MCF 10A (cell line): ENCODE results near the gene PFKFB4. TPM values are rescaled to one million over a fixed set of nuclear protein-coding genes. Genes with fewer than 3 reads are reported as not detected.
"Not testable (repeated sequence)": the region's sequence is repeated elsewhere in the genome, so short reads cannot be mapped to it uniquely, and the experiment has no call there.

ENCODE experiments used
- BruUV-seq: library from RNA; stranded (reverse); fragments of 400-500 nt; replicated peaks from 2 replicates; lab custom pipeline; 2021; lab: Mats Ljungman, UMichigan
- CTCF ChIA-PET: fragments of 300-600 bp; sonication (Branson Sonifier 250); formaldehyde crosslinking; extraction: SDS; loops from one replicate; lab custom pipeline; 2021; ENCODE audit warnings: antibody characterized with exemption, inconsistent platforms; lab: Yijun Ruan, JAX
- POLR2A ChIA-PET: fragments of 300-600, 350-650 bp; sonication (Branson Sonifier 250); formaldehyde crosslinking; extraction: SDS; loops from one replicate; lab custom pipeline; 2020; ENCODE audit warnings: antibody characterized with exemption, inconsistent platforms; lab: Yijun Ruan, JAX
- DNase-seq: peaks from one replicate; pipeline ENCODE4 v3.0.0-alpha.2; 2018; ENCODE audit not compliant: unreplicated experiment
- H3K27ac Mint-ChIP-seq: one replicate; pipeline ENCODE4 v1.8.0; 2022; ENCODE audit warnings: mild to moderate bottlenecking, low read depth, mixed read lengths; ENCODE audit not compliant: unreplicated experiment
- H3K27me3 Mint-ChIP-seq: one replicate; pipeline ENCODE4 v1.8.0; 2022; ENCODE audit warnings: mixed read lengths; ENCODE audit not compliant: insufficient read depth, unreplicated experiment
- H3K36me3 Mint-ChIP-seq: one replicate; pipeline ENCODE4 v1.8.0; 2022; ENCODE audit warnings: mild to moderate bottlenecking, moderate library complexity, mixed read lengths; ENCODE audit not compliant: insufficient read depth, unreplicated experiment
- H3K4me1 Mint-ChIP-seq: one replicate; pipeline ENCODE4 v1.8.0; 2022; ENCODE audit warnings: mixed read lengths; ENCODE audit not compliant: insufficient read depth, unreplicated experiment
- H3K4me3 Mint-ChIP-seq: one replicate; pipeline ENCODE4 v1.8.0; 2022; ENCODE audit warnings: mild to moderate bottlenecking, moderate library complexity, mixed read lengths; ENCODE audit not compliant: unreplicated experiment
- H3K9me3 Mint-ChIP-seq: one replicate; pipeline ENCODE4 v1.8.0; 2022; ENCODE audit warnings: mixed read lengths; ENCODE audit not compliant: unreplicated experiment
- CTCF ChIP-seq: fragments of 200-600 bp; IDR thresholded peaks from one replicate; pipeline ENCODE4 v1.8.0; 2022; ENCODE audit warnings: antibody characterized with exemption, mild to moderate bottlenecking; ENCODE audit not compliant: unreplicated experiment
- intact Hi-C: fragments of 100-400 bp; cut with micrococcal nuclease; formaldehyde crosslinking; loops from 2 replicates; pipeline ENCODE4 v1.14.1; 2022
- total RNA-seq: library from RNA; stranded (reverse); gene quantifications from 2 replicates; pipeline ENCODE4 v1.2.3, GENCODE V29; 2022

PFKFB4 gene
- total RNA-seq, 1 experiment from 2014 or later = 4.6 TPM

DNA sequence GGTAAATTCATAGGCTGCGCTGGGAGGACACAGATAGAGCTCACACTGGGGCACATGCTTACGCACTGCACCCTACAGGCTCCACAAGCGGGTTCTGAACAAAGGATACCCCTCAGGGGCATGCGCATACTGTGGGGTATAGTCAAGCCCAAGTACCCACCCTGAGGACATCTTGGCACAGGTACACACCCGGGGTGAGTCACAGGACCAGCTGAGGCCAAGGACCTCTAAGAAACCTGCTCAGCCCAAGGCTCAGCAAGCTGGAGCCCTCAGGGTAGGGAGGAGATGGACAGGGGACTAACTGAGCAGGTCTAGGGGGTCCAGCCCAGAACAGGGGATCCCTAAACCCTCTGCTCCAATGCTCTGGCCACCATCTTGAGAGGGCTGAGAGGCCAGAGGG, 55.9 kb downstream of the PFKFB4 start:
- intact Hi-C loops = no loop called here
- BruUV-seq = no TSS peak
- H3K9me3 Mint-ChIP-seq = no peaks in the 10 kb centered on the region
- ChIA-PET CTCF (interaction anchor here (1.0 to 1.3 kb wide), 2 partner anchors 27 to 45 kb away, joined by 3 to 4 read pairs; no protein-coding TSS in a partner anchor), POLR2A (interaction anchor here (0.5 to 0.6 kb wide), 2 partner anchors 12 to 378 kb away, joined by 3 read pairs; no protein-coding TSS in a partner anchor)
- H3K27me3 Mint-ChIP-seq = no peaks in the 10 kb centered on the region
- no peak for TF ChIP-seq CTCF
- peaks cover 33% of the 10 kb centered on the region for H3K36me3 Mint-ChIP-seq
- peaks cover 24% of the 10 kb centered on the region for H3K4me1 Mint-ChIP-seq
- H3K4me3 Mint-ChIP-seq = no peak overlapping the region
- no peak overlapping the region for H3K27ac Mint-ChIP-seq
- DNase-seq = peak; percentile 27

DNA sequence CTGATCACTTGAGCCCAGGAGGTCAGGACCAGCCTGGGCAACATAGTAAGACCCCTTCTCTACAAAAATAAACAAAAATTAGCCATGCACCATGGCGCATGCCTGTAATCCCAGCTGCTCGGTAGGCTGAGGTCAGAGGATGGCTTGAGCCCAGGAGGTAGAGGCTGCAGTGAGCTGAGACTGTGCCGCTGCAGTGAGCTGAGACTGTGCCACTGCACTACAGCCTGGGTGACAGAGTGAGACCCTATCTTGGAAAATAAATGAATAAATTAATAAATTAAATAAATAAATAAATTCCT, 63.5 kb downstream of the PFKFB4 start:
- no peak for DNase-seq
- ChIA-PET CTCF (no interaction called here), POLR2A (no interaction called here)
- no TSS peak for BruUV-seq
- Mint-ChIP-seq H3K4me1 (no peaks in the 10 kb centered on the region), H3K4me3 (no peak overlapping the region), H3K27me3 (no peaks in the 10 kb centered on the region), H3K9me3 (no peaks in the 10 kb centered on the region), H3K36me3 (peaks cover 33% of the 10 kb centered on the region), H3K27ac (no peak overlapping the region)
- TF ChIP-seq CTCF = no peak
- intact Hi-C loops = no loop called here

- Mint-ChIP-seq H3K27me3 (no peaks in the 10 kb centered on the region), H3K27ac (no peak overlapping the region), H3K36me3 (peaks cover 31% of the 10 kb centered on the region), H3K4me1 (no peaks in the 10 kb centered on the region), H3K9me3 (no peaks in the 10 kb centered on the region), H3K4me3 (no peak overlapping the region)
- CTCF ChIA-PET = interaction anchor here (1.5 kb wide), 1 partner anchor 56 kb away, joined by 4 read pairs; no protein-coding TSS in a partner anchor
- BruUV-seq = no TSS peak
- TF ChIP-seq CTCF = no peak
- intact Hi-C loops = no loop called here
- POLR2A ChIA-PET = interaction anchor here (0.5 to 0.8 kb wide), 3 partner anchors 19 to 224 kb away, joined by 3 to 4 read pairs (median 3); partner anchors contain the start of gene IP6K2
- DNase-seq = peak; percentile 22
These were observed 64.0 kb downstream of the PFKFB4 start for GRCh38 chr3:48492461-48493202.

- H3K4me1 Mint-ChIP-seq = no peaks in the 10 kb centered on the region
- no peak overlapping the region for H3K27ac Mint-ChIP-seq
- ChIA-PET CTCF (no interaction called here), POLR2A (no interaction called here)
- no TSS peak for BruUV-seq
- intact Hi-C loops = no loop called here
- TF ChIP-seq CTCF = no peak
- no peaks in the 10 kb centered on the region for H3K36me3 Mint-ChIP-seq
- H3K9me3 Mint-ChIP-seq = no peaks in the 10 kb centered on the region
- H3K4me3 Mint-ChIP-seq = no peak overlapping the region
- no peak for DNase-seq
- H3K27me3 Mint-ChIP-seq = no peaks in the 10 kb centered on the region
These were observed 69.7 kb downstream of the PFKFB4 start for GRCh38 chr3:48486952-48487351.

DNA sequence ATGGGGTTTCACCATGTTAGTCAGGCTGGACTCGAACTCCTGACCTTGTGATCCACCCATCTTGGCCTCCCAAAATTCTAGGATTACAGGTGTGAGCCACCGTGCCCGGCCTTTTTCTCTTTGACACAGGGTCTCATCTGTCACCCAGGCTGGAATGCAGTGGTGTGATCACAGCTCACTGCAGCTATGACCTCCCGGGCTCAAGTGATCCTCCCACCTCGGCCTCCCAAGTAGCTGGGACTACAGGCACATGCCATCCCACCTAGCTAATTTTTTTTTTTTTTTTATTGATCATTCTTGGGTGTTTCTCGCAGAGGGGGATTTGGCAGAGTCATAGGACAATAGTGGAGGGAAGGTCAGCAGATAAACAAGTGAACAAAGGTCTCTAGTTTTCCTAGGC, 73.8 kb downstream of the PFKFB4 start:
- DNase-seq, intact Hi-C loops: not testable (repeated sequence)

GRCh38 chr3:48480891-48481290, 75.7 kb downstream of the PFKFB4 start:
- peaks cover 14% of the 10 kb centered on the region for H3K36me3 Mint-ChIP-seq
- H3K27ac Mint-ChIP-seq, H3K27me3 Mint-ChIP-seq, H3K9me3 Mint-ChIP-seq, intact Hi-C loops, H3K4me1 Mint-ChIP-seq, DNase-seq, H3K4me3 Mint-ChIP-seq, BruUV-seq: not testable (repeated sequence)
- POLR2A ChIA-PET = interaction anchor here (0.9 kb wide), 1 partner anchor 34 kb away, joined by 4 read pairs; the partner anchor contains the start of gene ATRIP
- CTCF ChIA-PET = interaction anchor here (0.6 kb wide), 2 partner anchors 61 to 175 kb away, joined by 3 to 4 read pairs; no protein-coding TSS in a partner anchor

More for the DNA sequence above, 73.8 kb downstream of the PFKFB4 start:
- H3K9me3 Mint-ChIP-seq, POLR2A ChIA-PET, BruUV-seq, H3K36me3 Mint-ChIP-seq, H3K4me3 Mint-ChIP-seq, H3K27me3 Mint-ChIP-seq, H3K4me1 Mint-ChIP-seq, H3K27ac Mint-ChIP-seq: not testable (repeated sequence)
- CTCF ChIA-PET = interaction anchor here (0.8 kb wide), 1 partner anchor 9 kb away, joined by 3 read pairs; no protein-coding TSS in a partner anchor
